ENCODE results near the gene CYB5R2. TPM values are rescaled to one million over a fixed set of nuclear protein-coding genes. Genes with fewer than 3 reads are reported as not detected.

CYB5R2 gene
- total RNA-seq, 1 donor from 2014 or later, result 17.2 TPM

GRCh38 chr11:7672276-7672959 is 882 bp downstream of the CYB5R2 start:
- Histone ChIP-seq H3K27me3 (ENCODE audit: control insufficient read depth, insufficient read depth, low read length) (peaks cover 7% of the 10 kb centered on the region), H3K4me3 (ENCODE audit: low read depth, low read length) (no peak overlapping the region), H3K36me3 (ENCODE audit: control insufficient read depth, insufficient read depth, low read length) (no peaks in the 10 kb centered on the region)
- TF ChIP-seq, protein P1, sequence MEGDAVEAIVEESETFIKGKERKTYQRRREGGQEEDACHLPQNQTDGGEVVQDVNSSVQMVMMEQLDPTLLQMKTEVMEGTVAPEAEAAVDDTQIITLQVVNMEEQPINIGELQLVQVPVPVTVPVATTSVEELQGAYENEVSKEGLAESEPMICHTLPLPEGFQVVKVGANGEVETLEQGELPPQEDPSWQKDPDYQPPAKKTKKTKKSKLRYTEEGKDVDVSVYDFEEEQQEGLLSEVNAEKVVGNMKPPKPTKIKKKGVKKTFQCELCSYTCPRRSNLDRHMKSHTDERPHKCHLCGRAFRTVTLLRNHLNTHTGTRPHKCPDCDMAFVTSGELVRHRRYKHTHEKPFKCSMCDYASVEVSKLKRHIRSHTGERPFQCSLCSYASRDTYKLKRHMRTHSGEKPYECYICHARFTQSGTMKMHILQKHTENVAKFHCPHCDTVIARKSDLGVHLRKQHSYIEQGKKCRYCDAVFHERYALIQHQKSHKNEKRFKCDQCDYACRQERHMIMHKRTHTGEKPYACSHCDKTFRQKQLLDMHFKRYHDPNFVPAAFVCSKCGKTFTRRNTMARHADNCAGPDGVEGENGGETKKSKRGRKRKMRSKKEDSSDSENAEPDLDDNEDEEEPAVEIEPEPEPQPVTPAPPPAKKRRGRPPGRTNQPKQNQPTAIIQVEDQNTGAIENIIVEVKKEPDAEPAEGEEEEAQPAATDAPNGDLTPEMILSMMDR (IDR thresholded peaks at IDR 0.05; ENCODE audit: insufficient read depth, low read length, poor library complexity, severe bottlenecking), result no peak
- DNase-seq (ENCODE audit: low read depth), result no peak

DNA sequence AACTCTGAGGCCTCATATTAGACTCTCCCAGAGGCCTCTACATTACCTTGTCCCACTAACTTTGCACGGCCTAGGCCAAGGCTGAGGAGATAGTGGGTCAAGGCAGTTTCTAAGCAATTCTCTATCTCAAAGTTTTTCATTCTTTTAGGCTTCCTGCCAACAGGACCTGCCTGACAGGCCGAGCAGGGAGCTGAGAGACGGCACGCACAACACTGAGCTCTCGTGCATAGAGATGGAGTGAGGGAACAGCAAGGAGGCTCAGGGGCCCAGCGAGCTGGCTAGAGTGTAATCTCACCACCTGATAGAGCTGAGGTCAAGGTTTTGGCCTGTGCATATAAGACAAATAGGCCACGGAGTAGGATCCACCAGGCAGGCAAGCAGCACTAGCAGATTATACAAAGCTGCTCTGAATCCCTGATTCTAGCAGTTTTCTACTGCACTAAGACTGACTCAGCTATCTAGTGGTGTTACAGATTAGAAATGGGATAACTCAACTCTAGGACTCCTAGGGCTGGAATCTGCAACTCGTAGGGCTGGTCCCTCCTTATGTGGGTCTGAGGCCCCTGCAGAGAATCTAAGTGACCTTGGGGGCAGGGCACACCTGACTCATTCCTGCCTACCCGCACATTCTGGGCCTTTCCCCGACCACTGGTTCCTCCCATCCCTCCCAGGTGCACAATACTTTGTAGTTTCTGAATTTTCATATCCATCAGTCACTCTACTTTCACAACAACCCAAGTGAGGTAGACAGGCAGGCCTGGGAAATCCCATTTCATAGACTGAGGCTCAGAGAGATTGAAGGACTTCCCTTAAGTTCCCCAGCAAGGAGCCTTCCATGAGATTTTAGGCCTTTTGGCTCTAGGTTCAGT is 1.7 kb downstream of the CYB5R2 start:
- H3K4me3 ChIP-seq (ENCODE audit: low read depth, low read length), result no peak overlapping the region
- TF ChIP-seq, protein P1 (IDR thresholded peaks at IDR 0.05; ENCODE audit: insufficient read depth, low read length, poor library complexity, severe bottlenecking), result no peak
- H3K27me3 ChIP-seq (ENCODE audit: control insufficient read depth, insufficient read depth, low read length), result peaks cover 7% of the 10 kb centered on the region
- DNase-seq (ENCODE audit: low read depth), result no peak
- no peaks in the 10 kb centered on the region for H3K36me3 ChIP-seq (ENCODE audit: control insufficient read depth, insufficient read depth, low read length)

DNA sequence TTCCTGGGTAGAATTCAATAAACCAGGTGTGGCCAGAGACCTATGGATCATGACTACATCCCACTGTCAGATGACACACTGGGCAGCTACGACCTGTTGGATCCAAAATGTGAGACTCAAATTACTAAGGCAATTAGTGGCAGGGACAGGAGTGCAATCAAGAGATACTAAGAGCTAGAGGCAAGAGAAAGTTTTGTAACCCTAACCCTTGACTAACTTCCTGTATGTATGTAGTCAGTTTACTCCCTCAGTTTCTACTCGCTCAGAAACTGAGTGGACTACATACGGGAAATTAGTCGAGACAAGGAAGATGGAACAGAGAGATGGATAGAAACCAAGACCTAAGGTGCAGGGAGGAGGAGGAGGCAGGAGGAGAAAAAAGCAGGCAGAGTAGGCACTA is 2.7 kb downstream of the CYB5R2 start:
- peaks cover 7% of the 10 kb centered on the region for H3K27me3 ChIP-seq (ENCODE audit: control insufficient read depth, insufficient read depth, low read length)
- no peak for DNase-seq (ENCODE audit: low read depth)
- TF ChIP-seq, protein P1 (IDR thresholded peaks at IDR 0.05; ENCODE audit: insufficient read depth, low read length, poor library complexity, severe bottlenecking), result no peak

GRCh38 chr11:7668911-7669310 is 4.4 kb downstream of the CYB5R2 start:
- Histone ChIP-seq H3K36me3 (ENCODE audit: control insufficient read depth, insufficient read depth, low read length) (no peaks in the 10 kb centered on the region), H3K27me3 (ENCODE audit: control insufficient read depth, insufficient read depth, low read length) (peaks cover 3% of the 10 kb centered on the region), H3K4me3 (ENCODE audit: low read depth, low read length) (no peak overlapping the region)
- no peak for DNase-seq (ENCODE audit: low read depth)
- TF ChIP-seq, protein P1 (IDR thresholded peaks at IDR 0.05; ENCODE audit: insufficient read depth, low read length, poor library complexity, severe bottlenecking), result no peak

More for the DNA sequence above, 2.7 kb downstream of the CYB5R2 start:
- Histone ChIP-seq H3K4me3 (ENCODE audit: low read depth, low read length) (no peak overlapping the region), H3K36me3 (ENCODE audit: control insufficient read depth, insufficient read depth, low read length) (no peaks in the 10 kb centered on the region)

GRCh38 chr11:7668464-7668863 is 4.8 kb downstream of the CYB5R2 start:
- DNase-seq (ENCODE audit: low read depth), result no peak
- TF ChIP-seq, protein P1 (IDR thresholded peaks at IDR 0.05; ENCODE audit: insufficient read depth, low read length, poor library complexity, severe bottlenecking), result no peak
- Histone ChIP-seq H3K4me3 (ENCODE audit: low read depth, low read length) (no peak overlapping the region), H3K36me3 (ENCODE audit: control insufficient read depth, insufficient read depth, low read length) (no peaks in the 10 kb centered on the region), H3K27me3 (ENCODE audit: control insufficient read depth, insufficient read depth, low read length) (no peaks in the 10 kb centered on the region)

Data from kidney epithelial cell (primary cell).